Stimulated activated CD8-positive, alpha-beta memory T cell treated with anti-CD3 and anti-CD28 coated beads, Interleukin-7, amount 100 ng/mL, for 48 hours (primary cell): ENCODE data around the gene PBX1.

Experiments
- DNase-seq, 2 donors: peaks; one replicate each; pipeline ENCODE4 v3.0.0-alpha.2; 2020; ENCODE audit warnings: low read depth in 1 of 2; ENCODE audit errors: extremely low read depth in 1 of 2

The PBX1 gene

GRCh38 chr1:164716992-164717703 is 158.2 kb downstream of the PBX1 start:
- DNase-seq, result no peak

GRCh38 chr1:164718821-164719220 is 159.8 kb downstream of the PBX1 start:
- no peak for DNase-seq

GRCh38 chr1:164719676-164720439 is 160.9 kb downstream of the PBX1 start:
- no peak for DNase-seq

- no peak for DNase-seq
Observed at GRCh38 chr1:164720440-164721227, 161.7 kb downstream of the PBX1 start.

GRCh38 chr1:164721228-164721496 is 162.2 kb downstream of the PBX1 start:
- DNase-seq, result no peak

- no peak for DNase-seq
Observed at GRCh38 chr1:164723296-164723798, 164.4 kb downstream of the PBX1 start.

- no peak for DNase-seq
Observed at GRCh38 chr1:164725401-164725800, 166.4 kb downstream of the PBX1 start.

- no peak for DNase-seq
Observed at GRCh38 chr1:164726235-164726634, 167.3 kb downstream of the PBX1 start.

- no peak for DNase-seq
Observed at GRCh38 chr1:164728719-164729118, 169.7 kb downstream of the PBX1 start.

GRCh38 chr1:164731161-164731876 is 172.3 kb downstream of the PBX1 start:
- DNase-seq, result no peak

- no peak for DNase-seq
Observed at GRCh38 chr1:164733070-164733469, 174.1 kb downstream of the PBX1 start.

- no peak for DNase-seq
Observed at GRCh38 chr1:164733734-164734133, 174.8 kb downstream of the PBX1 start.

- DNase-seq, result no peak
Observed at GRCh38 chr1:164735315-164736052, 176.5 kb downstream of the PBX1 start.

- no peak for DNase-seq
Observed at GRCh38 chr1:164736137-164736536, 177.2 kb downstream of the PBX1 start.

- DNase-seq, result no peak
Observed at GRCh38 chr1:164739189-164739588, 180.2 kb downstream of the PBX1 start.

GRCh38 chr1:164740000-164740526 is 181.1 kb downstream of the PBX1 start:
- DNase-seq, result no peak

- DNase-seq, result no peak
Observed at GRCh38 chr1:164742745-164743144, 183.8 kb downstream of the PBX1 start.

GRCh38 chr1:164743976-164744375 is 185.0 kb downstream of the PBX1 start:
- no peak for DNase-seq

- DNase-seq, result no peak
Observed at GRCh38 chr1:164745736-164746135, 186.8 kb downstream of the PBX1 start.

GRCh38 chr1:164746632-164747031 is 187.6 kb downstream of the PBX1 start:
- no peak for DNase-seq
